HepG2 (cell line): Measurements from ENCODE around the gene PUS7. TPM values are rescaled to one million over a fixed set of nuclear protein-coding genes. Genes with fewer than 3 reads are reported as not detected.

Experiments
- AKAP8 ChIP-seq: sonication (generic); formaldehyde crosslinking; IDR thresholded peaks from 2 replicates; pipeline ENCODE4 v1.5.1; 2020; ENCODE audit warnings: mild to moderate bottlenecking, missing genetic modification reagents
- CAMTA2 ChIP-seq: sonication (generic); formaldehyde crosslinking; IDR thresholded peaks from 2 replicates; pipeline ENCODE4 v1.4.0; 2020; ENCODE audit warnings: mild to moderate bottlenecking, missing genetic modification reagents, borderline replicate concordance
- CC2D1A ChIP-seq: sonication (generic); formaldehyde crosslinking; IDR thresholded peaks from 2 replicates; pipeline ENCODE4 v1.8.1; 2023; ENCODE audit warnings: mild to moderate bottlenecking, missing genetic modification reagents
- DR1 ChIP-seq: sonication (generic); formaldehyde crosslinking; IDR thresholded peaks from 2 replicates; pipeline ENCODE4 v1.8.0; 2021; ENCODE audit warnings: mild to moderate bottlenecking, missing genetic modification reagents, inconsistent platforms
- FLYWCH1 ChIP-seq: sonication (generic); formaldehyde crosslinking; IDR thresholded peaks from 2 replicates; pipeline ENCODE4 v1.8.1; 2023; ENCODE audit warnings: mild to moderate bottlenecking, missing genetic modification reagents
- HDAC1 ChIP-seq: sonication (generic); formaldehyde crosslinking; IDR thresholded peaks from 2 replicates; pipeline ENCODE4 v1.5.1; 2020; ENCODE audit warnings: mild to moderate bottlenecking, missing genetic modification reagents
- HNF4G ChIP-seq, 2 experiments: sonication (generic) in 1 of 2; formaldehyde crosslinking in 1 of 2; IDR thresholded peaks; 2 replicates each; pipeline versions ENCODE4 v1.4.0 to v1.6.1; 2011 to 2020; ENCODE audit warnings: borderline replicate concordance in 2 of 2, low read depth in 2 of 2, mild to moderate bottlenecking in 2 of 2, low read length in 1 of 2, missing genetic modification reagents in 1 of 2, moderate library complexity in 1 of 2
- MAFG ChIP-seq: sonication (generic); formaldehyde crosslinking; IDR thresholded peaks from 2 replicates; pipeline ENCODE4 v1.5.1; 2020; ENCODE audit warnings: mild to moderate bottlenecking, missing genetic modification reagents
- MAZ ChIP-seq, 2 experiments: sonication (generic) in 1 of 2; formaldehyde crosslinking in 1 of 2; IDR thresholded peaks; 2 replicates each; pipeline versions ENCODE4 v1.5.0 to v1.6.1; 2012 to 2020; ENCODE audit warnings: low read depth in 2 of 2, mild to moderate bottlenecking in 2 of 2, borderline replicate concordance in 1 of 2, improper control_type of control experiment in 1 of 2, low read length in 1 of 2, missing genetic modification reagents in 1 of 2, moderate library complexity in 1 of 2
- NFE2L1 ChIP-seq: sonication (generic); formaldehyde crosslinking; IDR thresholded peaks from 2 replicates; pipeline ENCODE4 v1.4.0; 2020; ENCODE audit warnings: missing genetic modification reagents, mild to moderate bottlenecking, borderline replicate concordance
- NR3C1 ChIP-seq: sonication (generic); formaldehyde crosslinking; IDR thresholded peaks from 2 replicates; pipeline ENCODE4 v1.4.0; 2020; ENCODE audit warnings: missing genetic modification reagents
- PHF5A ChIP-seq: IDR thresholded peaks from one replicate; pipeline ENCODE4 v1.6.1; 2018; ENCODE audit warnings: low read depth, missing genetic modification reagents; ENCODE audit not compliant: unreplicated experiment
- RFXAP ChIP-seq: sonication (generic); formaldehyde crosslinking; IDR thresholded peaks from 2 replicates; pipeline ENCODE4 v1.4.0; 2020; ENCODE audit warnings: missing genetic modification reagents, borderline replicate concordance
- TGIF2 ChIP-seq: IDR thresholded peaks from 2 replicates; pipeline ENCODE4 v1.6.1; 2016; ENCODE audit warnings: control low read depth, missing compliant biosample characterization
- TOE1 ChIP-seq: sonication (generic); formaldehyde crosslinking; IDR thresholded peaks from 2 replicates; pipeline ENCODE4 v1.4.0; 2020; ENCODE audit warnings: mild to moderate bottlenecking, missing genetic modification reagents
- U2AF1 ChIP-seq: fragments of 200-400 bp; formaldehyde crosslinking; optimal IDR thresholded peaks from 2 replicates; pipeline ENCODE3; 2017; ENCODE audit warnings: mild to moderate bottlenecking, low read depth, low read length
- U2AF2 ChIP-seq: fragments of 200-400 bp; formaldehyde crosslinking; IDR thresholded peaks from 2 replicates; pipeline ENCODE4 v1.6.1; 2017; ENCODE audit warnings: low read depth, mild to moderate bottlenecking, low read length
- ZBTB2 ChIP-seq: sonication (generic); formaldehyde crosslinking; IDR thresholded peaks from 2 replicates; pipeline ENCODE4 v1.8.0; 2022; ENCODE audit warnings: low read depth, missing genetic modification reagents
- ZNF3 ChIP-seq: IDR thresholded peaks from 2 replicates; pipeline ENCODE4 v1.7.0; 2017; ENCODE audit warnings: inconsistent platforms
- ZNF484 ChIP-seq: sonication (generic); formaldehyde crosslinking; IDR thresholded peaks from 2 replicates; pipeline ENCODE4 v1.5.1; 2020; ENCODE audit warnings: mild to moderate bottlenecking, low read depth, missing genetic modification reagents, borderline replicate concordance
- ZNF597 ChIP-seq: sonication (generic); formaldehyde crosslinking; IDR thresholded peaks from 2 replicates; pipeline ENCODE4 v1.5.0; 2020; ENCODE audit warnings: missing genetic modification reagents
- ZNF639 ChIP-seq: conservative IDR thresholded peaks from 2 replicates; pipeline ENCODE4 v1.6.1; 2018; ENCODE audit warnings: missing genetic modification reagents
- ZNF704 ChIP-seq: sonication (generic); formaldehyde crosslinking; IDR thresholded peaks from 2 replicates; pipeline ENCODE4 v1.8.1; 2023; ENCODE audit warnings: mild to moderate bottlenecking, inconsistent platforms, moderate library complexity, missing genetic modification reagents, borderline replicate concordance
- ZNF879 ChIP-seq: sonication (generic); formaldehyde crosslinking; IDR thresholded peaks from 2 replicates; pipeline ENCODE4 v1.8.1; 2023; ENCODE audit warnings: missing genetic modification reagents
- polyA plus RNA-seq, 8 experiments: library from polyadenylated mRNA; depleted of rRNA in 3 of 8; stranded (reverse) in 7 of 8; unstranded in 1 of 8; fragments of >200 nt; fragmentation: Illumina TruSeq in 4 of 8; extraction: Trizol in 4 of 8; gene quantifications; 2 replicates each; pipeline versions ENCODE4 v1.2.1 to v1.2.3, GENCODE V29; 2011 to 2016; ENCODE audit warnings: low read depth in 4 of 8, missing spikeins in 1 of 8, mixed read lengths in 1 of 8; ENCODE audit not compliant: insufficient read depth in 1 of 8
- total RNA-seq, 5 experiments: library from RNA; depleted of rRNA; stranded (reverse); fragments of >200 nt; fragmentation: Illumina TruSeq; extraction: Trizol; gene quantifications; 2 replicates each; pipeline ENCODE4 v1.2.3, GENCODE V29; 2016; ENCODE audit warnings: low read depth in 1 of 5

The PUS7 gene
- total and polyA plus RNA-seq, 2 of the 13 experiments (the other 11 are each of a cell fraction or from before 2014, with no cell fraction given): 14.4 to 41.2 TPM

GRCh38 chr7:105531792-105532671 lies 10.0 kb upstream of the PUS7 start, which contains the start of gene RINT1 (continued):
- peak; percentile 81; the same call in 1 of the 2 replicates for TF ChIP-seq ZNF704
- peak; percentile 88 for TF ChIP-seq HDAC1
- TF ChIP-seq NR3C1: no peak
- no peak for TF ChIP-seq ZNF3 (CRISPR knock-in tag)
- TF ChIP-seq ZNF484 (CRISPR knock-in tag): no peak
- TF ChIP-seq FLYWCH1 (CRISPR knock-in tag): no peak
- no peak for TF ChIP-seq MAFG (CRISPR knock-in tag)
- peak; percentile 54; the same call in 1 of the 2 replicates for TF ChIP-seq MAZ (IDR thresholded peaks at IDR 0.05; ENCODE audit: borderline replicate concordance, low read depth, low read length)
- TF ChIP-seq MAZ (CRISPR knock-in tag; IDR thresholded peaks at IDR 0.05; ENCODE audit: low read depth): peak; percentile 75; the same call in 1 of the 2 replicates
- TF ChIP-seq U2AF2: no peak
- peak; percentile 64; the same call in 1 of the 2 replicates for TF ChIP-seq ZNF639 (CRISPR knock-in tag)
- TF ChIP-seq TGIF2 (CRISPR knock-in tag): peak; percentile 89
- no peak for TF ChIP-seq PHF5A (CRISPR knock-in tag)
- peak; percentile 89 for TF ChIP-seq AKAP8 (CRISPR knock-in tag)
- no peak for TF ChIP-seq NFE2L1 (CRISPR knock-in tag)
- TF ChIP-seq ZNF879: no peak
- peak; percentile 88 for TF ChIP-seq U2AF1
- TF ChIP-seq CC2D1A (CRISPR knock-in tag): no peak
- 0 out of 2 replicates have a peak, but pooled peaks have one; percentile 61 for TF ChIP-seq TOE1
- no peak for TF ChIP-seq ZNF597 (CRISPR knock-in tag)
- no peak for TF ChIP-seq HNF4G (IDR thresholded peaks at IDR 0.05; ENCODE audit: borderline replicate concordance, low read depth, low read length)
- peak; percentile 37; the same call in 1 of the 2 replicates for TF ChIP-seq HNF4G (CRISPR knock-in tag; IDR thresholded peaks at IDR 0.05; ENCODE audit: borderline replicate concordance, low read depth)
- TF ChIP-seq DR1 (CRISPR knock-in tag): peak; percentile 88; the same call in 1 of the 2 replicates
- peak; percentile 25; the same call in 1 of the 2 replicates for TF ChIP-seq RFXAP
- TF ChIP-seq CAMTA2: peak; percentile 31; the same call in 1 of the 2 replicates
- peak; percentile 65; the same call in 1 of the 2 replicates for TF ChIP-seq ZBTB2
